H1 (cell line): Measurements from ENCODE around the gene ARHGAP24. TPM values are rescaled to one million over a fixed set of nuclear protein-coding genes. Genes with fewer than 3 reads are reported as not detected.

Experiments
- CTCF ChIA-PET: fragments of 300-600 bp; sonication (Branson Sonifier 250); formaldehyde crosslinking; loops from one replicate; lab custom pipeline; 2021; ENCODE audit not compliant: partially characterized antibody; lab: Charles Lee
- POLR2A ChIA-PET: fragments of 300-600 bp; sonication (Branson Sonifier 250); formaldehyde crosslinking; loops from one replicate; lab custom pipeline; 2021; ENCODE audit warnings: inconsistent platforms; ENCODE audit not compliant: partially characterized antibody; lab: Charles Lee
- DNase-seq, 2 experiments: peaks; one replicate each; pipeline versions ENCODE4 v3.0.0 to v3.0.0-alpha.2; 2010 to 2022; ENCODE audit warnings: low spot score in 2 of 2, low read depth in 1 of 2, mixed read lengths in 1 of 2
- FAIRE-seq: peaks from 2 replicates; lab custom pipeline; 2011; peaks lifted over from hg19 to GRCh38; lab: Jason Lieb, UNC
- H2AFZ ChIP-seq: 2 replicates; pipeline ENCODE4 v1.8.1; 2012; ENCODE audit warnings: low read length, inconsistent platforms
- H2AK5ac ChIP-seq: 2 replicates; pipeline ENCODE4 v1.6.1; 2013; ENCODE audit warnings: low read depth, low read length
- H2BK120ac ChIP-seq: replicated peaks from 2 replicates; pipeline ENCODE3; 2013; ENCODE audit warnings: low read depth, low read length, inconsistent platforms
- H2BK12ac ChIP-seq: 2 replicates; pipeline ENCODE4 v1.6.1; 2013; ENCODE audit warnings: low read depth, low read length
- H2BK15ac ChIP-seq: 2 replicates; pipeline ENCODE4 v1.6.1; 2013; ENCODE audit warnings: low read length
- H2BK20ac ChIP-seq: 2 replicates; pipeline ENCODE4 v1.6.1; 2013; ENCODE audit warnings: low read length
- H2BK5ac ChIP-seq: 2 replicates; pipeline ENCODE4 v1.6.1; 2013; ENCODE audit warnings: low read depth, low read length
- H3K14ac ChIP-seq: 2 replicates; pipeline ENCODE4 v1.6.1; 2013; ENCODE audit warnings: inconsistent platforms; ENCODE audit not compliant: insufficient read length
- H3K18ac ChIP-seq: 2 replicates; pipeline ENCODE4 v1.6.1; 2013; ENCODE audit warnings: low read length; ENCODE audit errors: extremely low read depth
- H3K23ac ChIP-seq: 2 replicates; pipeline ENCODE4 v1.6.1; 2013; ENCODE audit warnings: inconsistent platforms; ENCODE audit not compliant: insufficient read length
- H3K23me2 ChIP-seq: 2 replicates; pipeline ENCODE4 v1.6.1; 2013; ENCODE audit warnings: low read depth, low read length
- H3K27ac ChIP-seq: 2 replicates; pipeline ENCODE4 v1.6.1; 2011; ENCODE audit warnings: low read depth, low read length, inconsistent platforms
- H3K27me3 ChIP-seq, 4 experiments: replicated peaks in 1 of 4; 1 replicate in 1 of 4; 2 replicates in 3 of 4; pipeline versions ENCODE4 v1.6.1 to v1.8.1; 2011 to 2013; ENCODE audit warnings: low read length in 3 of 4, mild to moderate bottlenecking in 3 of 4, inconsistent platforms in 2 of 4, mixed read lengths in 2 of 4, moderate library complexity in 1 of 4; ENCODE audit not compliant: control insufficient read depth in 3 of 4, insufficient read depth in 3 of 4; ENCODE audit errors: extremely low read depth in 1 of 4
- H3K36me3 ChIP-seq, 4 experiments: 2 replicates each; pipeline versions ENCODE4 v1.6.1 to v1.8.1; 2011 to 2013; ENCODE audit warnings: mild to moderate bottlenecking in 4 of 4, low read length in 3 of 4, moderate library complexity in 2 of 4, control low read depth in 1 of 4, inconsistent platforms in 1 of 4; ENCODE audit not compliant: insufficient read depth in 4 of 4, control insufficient read depth in 2 of 4
- H3K4ac ChIP-seq: replicated peaks from 2 replicates; pipeline ENCODE3; 2013; ENCODE audit warnings: low read length, low read depth, mixed read lengths, inconsistent platforms; ENCODE audit not compliant: insufficient read length
- H3K4me1 ChIP-seq, 4 experiments: replicated peaks in 1 of 4; 1 replicate in 1 of 4; 2 replicates in 3 of 4; pipeline versions ENCODE4 v1.6.1 to v1.8.1; 2011 to 2013; ENCODE audit warnings: low read length in 3 of 4, inconsistent platforms in 2 of 4, mixed read lengths in 1 of 4; ENCODE audit not compliant: insufficient read depth in 4 of 4, control insufficient read depth in 3 of 4
- H3K4me2 ChIP-seq, 2 experiments: 2 replicates each; pipeline versions ENCODE4 v1.6.1 to v1.8.1; 2011 to 2013; ENCODE audit warnings: low read depth in 2 of 2, low read length in 2 of 2, control low read depth in 1 of 2, inconsistent platforms in 1 of 2, mild to moderate bottlenecking in 1 of 2; ENCODE audit not compliant: insufficient read depth in 1 of 2
- H3K4me3 ChIP-seq, 4 experiments: fragments of 200-600, 300-600 bp in 1 of 4; sonication (generic), shearing (Covaris generic), sonication (Bioruptor Twin) in 1 of 4; 2 replicates each; pipeline versions ENCODE4 v1.5.1 to v1.8.1; 2011 to 2016; ENCODE audit warnings: low read length in 4 of 4, low read depth in 3 of 4, control low read depth in 2 of 4, inconsistent platforms in 2 of 4, mild to moderate bottlenecking in 2 of 4, mixed read lengths in 1 of 4, moderate library complexity in 1 of 4; ENCODE audit not compliant: insufficient read depth in 2 of 4; ENCODE audit errors: extremely low read depth in 1 of 4
- H3K56ac ChIP-seq: replicated peaks from 2 replicates; pipeline ENCODE3; 2013; ENCODE audit warnings: low read depth, mild to moderate bottlenecking, mixed read lengths, low read length, inconsistent platforms; ENCODE audit not compliant: insufficient read length
- H3K79me1 ChIP-seq: 2 replicates; pipeline ENCODE4 v1.6.1; 2013; ENCODE audit warnings: low read depth, low read length, control low read depth
- H3K79me2 ChIP-seq, 2 experiments: 2 replicates each; pipeline versions ENCODE4 v1.6.1 to v1.8.1; 2012 to 2013; ENCODE audit warnings: low read length in 2 of 2, mild to moderate bottlenecking in 2 of 2, inconsistent platforms in 1 of 2; ENCODE audit not compliant: insufficient read depth in 2 of 2, control insufficient read depth in 1 of 2
- H3K9ac ChIP-seq, 4 experiments: replicated peaks in 1 of 4; 1 replicate in 1 of 4; 2 replicates in 3 of 4; pipeline versions ENCODE4 v1.6.1 to v1.8.1; 2011 to 2013; ENCODE audit warnings: low read depth in 3 of 4, low read length in 3 of 4, control low read depth in 2 of 4, mild to moderate bottlenecking in 2 of 4, moderate library complexity in 2 of 4, inconsistent platforms in 1 of 4; ENCODE audit errors: extremely low read depth in 1 of 4
- H3K9me3 ChIP-seq, 2 experiments: 2 replicates each; pipeline versions ENCODE4 v1.6.1 to v1.8.1; 2012 to 2013; ENCODE audit warnings: mild to moderate bottlenecking in 2 of 2, moderate library complexity in 2 of 2, control low read depth in 1 of 2, inconsistent platforms in 1 of 2, low read depth in 1 of 2, low read length in 1 of 2, mixed read lengths in 1 of 2; ENCODE audit not compliant: insufficient read depth in 2 of 2
- H4K20me1 ChIP-seq, 2 experiments: replicated peaks in 1 of 2; 2 replicates each; pipeline versions ENCODE3 to v1.8.1; 2011 to 2013; ENCODE audit warnings: inconsistent platforms in 2 of 2, low read length in 2 of 2, mild to moderate bottlenecking in 1 of 2; ENCODE audit not compliant: insufficient read depth in 2 of 2, control insufficient read depth in 1 of 2
- H4K5ac ChIP-seq: 2 replicates; pipeline ENCODE4 v1.6.1; 2013; ENCODE audit warnings: low read length, low read depth, mixed read lengths, inconsistent platforms; ENCODE audit not compliant: insufficient read length
- H4K8ac ChIP-seq: 2 replicates; pipeline ENCODE4 v1.8.0; 2013; ENCODE audit warnings: mild to moderate bottlenecking, moderate library complexity, low read length, inconsistent platforms; ENCODE audit not compliant: insufficient read depth; ENCODE audit errors: extremely low read depth
- H4K91ac ChIP-seq: replicated peaks from 2 replicates; pipeline ENCODE3; 2013; ENCODE audit warnings: low read length, mixed read lengths, inconsistent platforms; ENCODE audit not compliant: insufficient read length
- CBX5 ChIP-seq: fragments of 300-800, 300-1000 bp; sonication (generic); IDR thresholded peaks from 2 replicates; pipeline ENCODE4 v1.7.1; 2016; ENCODE audit warnings: antibody characterized with exemption, low read length, low read depth
- WGBS, 2 experiments: shearing (Covaris generic) in 1 of 2; methylation state at CpG; one replicate each; pipeline versions ENCODE4 v1.1.6 to v1.1.7; 2013 to 2015; ENCODE audit warnings: low lambda C conversion rate in 2 of 2, mixed read lengths in 2 of 2, inconsistent platforms in 1 of 2, low coverage in 1 of 2, missing lambda C conversion rate in 1 of 2; ENCODE audit not compliant: insufficient replicate concordance in 2 of 2, insufficient coverage in 1 of 2, insufficient read length in 1 of 2; ENCODE audit errors: extremely low coverage in 1 of 2, missing lambda C conversion rate in 1 of 2; 5-methylcytosine and 5-hydroxymethylcytosine counted together
- polyA plus RNA-seq, 7 experiments: library from polyadenylated mRNA; depleted of rRNA in 3 of 7; stranded (reverse) in 5 of 7; unstranded in 2 of 7; fragments of >200 nt in 5 of 7; fragments of 200-250 nt in 2 of 7; gene quantifications; 1 replicate in 5 of 7; 2 replicates in 1 of 7; 4 replicates in 1 of 7; pipeline versions ENCODE4 v1.2.1 to v1.2.3, GENCODE V29; 2011 to 2013; ENCODE audit warnings: missing spikeins in 2 of 7, mixed read lengths in 2 of 7
- total RNA-seq: library from RNA; stranded (reverse); fragmentation: NEBNext Ultra II Directional; extraction: Animal tissue kit (Norgen Biotek cat#: 25700); gene quantifications from 2 replicates; pipeline ENCODE4 v1.2.1, GENCODE V29; 2021

Gene ARHGAP24
- total and polyA plus RNA-seq, 2 of the 8 experiments (the other 6 are each of a cell fraction or from before 2014, with no cell fraction given): 0.08 to 0.50 TPM

DNA sequence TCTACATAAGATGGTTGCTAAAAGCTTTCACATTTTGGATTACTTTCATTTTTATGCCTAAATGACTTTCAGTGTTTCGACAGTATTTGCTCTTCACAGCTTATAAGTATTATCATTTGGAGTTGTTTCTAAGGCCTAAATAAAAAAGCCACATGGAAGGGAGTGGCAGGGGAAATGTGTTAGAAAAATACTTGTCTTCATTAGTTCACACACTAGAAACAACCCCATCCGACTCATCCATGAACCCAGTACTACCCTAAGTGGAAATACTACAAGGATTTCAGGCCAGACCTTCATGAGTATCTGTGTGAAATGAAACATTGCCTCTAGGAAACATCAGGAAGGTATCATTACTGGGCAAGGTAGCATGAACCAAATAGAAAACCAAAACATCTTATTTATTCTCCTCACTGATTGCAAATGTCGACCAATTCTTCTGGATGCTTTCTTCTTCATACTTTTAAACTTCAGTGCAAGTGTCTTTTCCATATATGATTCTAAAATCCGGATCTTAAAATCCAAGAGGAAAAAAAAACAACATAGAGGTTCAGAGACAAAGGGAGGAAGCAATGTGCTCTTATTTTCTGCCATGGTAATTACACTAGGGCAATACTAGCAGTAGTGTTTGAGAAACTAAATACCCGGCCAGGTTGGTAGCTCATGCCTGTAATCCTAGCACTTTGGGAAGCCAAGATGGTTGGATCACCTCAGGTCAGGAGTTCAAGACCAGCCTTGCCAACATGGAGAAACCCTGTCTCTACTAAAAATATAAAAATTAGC is 349.4 kb downstream of the ARHGAP24 start:
- POLR2A ChIA-PET: no interaction called here

More for the DNA sequence above, 349.4 kb downstream of the ARHGAP24 start:
- Histone ChIP-seq H3K18ac (no peak overlapping the region), H3K36me3 (no peaks in the 10 kb centered on the region; a peak in 1 of 8 replicates), H3K79me2 (no peaks in the 10 kb centered on the region), H2AFZ (no peak overlapping the region), H4K91ac (no peak overlapping the region)
- CTCF ChIA-PET: interaction anchor here (1.5 to 2.0 kb wide), 2 partner anchors 25 to 28 kb away, joined by 4 to 6 read pairs; no protein-coding TSS in a partner anchor
- no peak for TF ChIP-seq CBX5
- TF ChIP-seq, all 59 proteins: peak for 0
- H3K4me2 ChIP-seq: no peak overlapping the region
- H3K4me1 ChIP-seq: peaks cover 9 to 19% (median 15%) of the 10 kb centered on the region in 4 experiments
- H2AK5ac ChIP-seq: no peak overlapping the region
- 79% methylated on average over 5 of the region's 5 CpGs; no CpG with 5 or more reads in 1 of the 2 experiments for WGBS, 2 experiments
- H3K27me3 ChIP-seq: no peaks in the 10 kb centered on the region
- peaks cover 2% of the 10 kb centered on the region; the same call in 1 of the 2 replicates for H3K23me2 ChIP-seq
- H3K27ac ChIP-seq: no peak overlapping the region
- no peak overlapping the region for H3K4ac ChIP-seq
- no peak overlapping the region for H3K14ac ChIP-seq
- no peak overlapping the region for H3K56ac ChIP-seq
- no peak overlapping the region for H2BK12ac ChIP-seq
- H2BK120ac ChIP-seq: peak overlapping the region; percentile 28
- H2BK5ac ChIP-seq: no peak overlapping the region
- no peak overlapping the region for H3K23ac ChIP-seq
- H3K79me1 ChIP-seq: no peaks in the 10 kb centered on the region
- FAIRE-seq: no peak
- H2BK15ac ChIP-seq: no peak overlapping the region
- H4K20me1 ChIP-seq: no peaks in the 10 kb centered on the region
- H4K5ac ChIP-seq: no peak overlapping the region
- no peak for DNase-seq
- H3K9ac ChIP-seq: no peak overlapping the region
- peak overlapping the region; percentile 66; the same call in 1 of the 2 replicates for H2BK20ac ChIP-seq
- H3K9me3 ChIP-seq: 0 out of 4 replicates have a peak, but pooled peaks cover 0 to 3% of the 10 kb centered on the region in 2 experiments
- H3K4me3 ChIP-seq: no peak overlapping the region
- no peak overlapping the region for H4K8ac ChIP-seq
